ENCODE measurements around the gene SEZ6L.
A peak's percentile ranks its signal among the peaks of the same experiment; 100 is the strongest.

Gene SEZ6L

DNA sequence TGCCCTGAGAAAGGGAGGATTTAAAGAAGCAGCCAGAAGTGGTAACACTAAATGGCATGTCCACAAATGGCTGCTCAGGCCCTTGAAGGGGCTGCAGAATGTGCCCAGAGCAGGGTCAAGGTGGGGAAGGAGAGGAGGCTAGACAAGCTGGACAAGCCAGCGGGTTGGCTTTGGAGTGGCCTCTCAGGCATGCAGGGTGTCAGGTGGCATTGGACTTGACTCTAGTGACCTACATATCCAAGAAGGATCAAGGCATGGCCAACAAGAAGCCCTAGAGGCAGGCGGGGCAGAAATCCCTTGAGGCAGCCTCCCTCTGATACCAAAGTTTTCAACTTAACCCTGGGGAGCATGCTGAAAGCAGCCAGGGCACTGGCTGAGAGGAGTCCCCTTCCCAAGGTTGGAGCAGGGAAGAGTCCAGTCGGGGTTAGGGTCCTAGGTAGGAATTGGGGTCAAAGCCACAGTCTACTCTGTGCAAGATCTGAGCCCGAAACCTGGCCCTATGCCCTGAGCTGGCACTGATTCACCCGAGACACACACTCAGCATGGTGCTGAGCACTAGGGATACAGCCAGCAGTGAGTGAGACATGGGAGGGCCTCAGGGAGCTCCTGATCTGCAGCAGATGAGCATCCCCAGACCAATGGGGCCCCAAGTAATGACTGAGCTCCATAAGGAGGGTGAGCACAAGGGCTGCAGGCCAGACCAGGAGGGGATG is 164.0 kb downstream of the SEZ6L start:
- DNase-seq (ENCODE audit: low read depth in 2 of 2), result no peak

DNA sequence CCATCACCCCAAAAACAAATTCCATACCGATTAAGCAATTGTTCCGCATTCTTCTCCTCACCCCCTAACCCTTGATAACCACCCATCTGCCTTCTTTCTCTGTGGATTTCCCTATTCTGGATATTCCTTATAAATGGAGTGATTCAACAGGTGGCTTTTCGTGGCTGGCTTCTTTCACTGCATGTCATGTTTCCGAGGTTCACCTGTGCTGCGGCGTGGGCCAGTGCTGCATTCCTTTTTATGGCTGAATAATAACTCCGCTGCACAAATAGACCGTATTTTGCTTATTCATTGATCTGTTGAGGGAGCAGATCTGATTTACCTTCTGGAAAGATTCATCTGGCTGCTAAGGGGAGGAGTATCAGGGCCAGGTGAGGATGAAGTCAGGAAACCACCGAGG is 165.0 kb downstream of the SEZ6L start:
- no peak for DNase-seq (ENCODE audit: low read depth in 2 of 2)

DNA sequence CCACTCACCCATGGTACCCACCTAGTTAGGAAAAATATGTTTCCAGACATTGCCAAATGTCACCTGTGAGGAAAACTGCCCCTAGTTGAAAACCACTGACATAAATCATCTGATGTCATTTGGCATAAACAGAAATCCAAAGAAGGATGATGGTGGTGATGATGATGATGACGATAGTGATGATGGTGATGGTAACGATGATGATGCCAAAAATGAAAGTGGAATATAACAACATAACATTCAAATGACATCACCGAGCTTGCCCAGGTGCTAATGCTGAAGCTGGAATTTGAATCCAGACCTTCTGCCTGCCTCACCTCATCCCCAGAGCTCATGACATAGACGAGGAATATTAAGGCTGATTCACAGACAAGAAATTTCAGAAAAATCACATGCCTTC is 167.5 kb downstream of the SEZ6L start:
- no peak for DNase-seq (ENCODE audit: low read depth in 2 of 2)

DNA sequence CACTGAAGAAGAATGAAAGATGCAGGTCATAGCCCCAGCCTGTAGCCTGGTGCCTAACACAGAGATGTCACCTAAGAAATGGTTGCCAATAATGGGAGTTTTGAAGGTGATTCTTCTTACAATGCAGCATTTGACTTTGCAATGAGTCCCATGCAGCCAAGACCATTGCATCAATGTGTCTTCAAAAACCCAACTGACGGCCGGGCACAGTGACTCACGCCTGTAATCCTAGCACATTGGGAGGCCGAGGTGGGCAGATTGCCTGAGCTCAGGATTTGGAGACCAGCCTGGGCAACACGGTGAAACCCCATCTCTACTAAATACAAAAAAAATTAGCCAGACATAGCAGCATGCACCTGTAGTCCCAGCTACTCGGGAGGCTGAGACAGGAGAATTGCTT is 170.5 kb downstream of the SEZ6L start:
- DNase-seq (ENCODE audit: low read depth in 2 of 2), result no peak

DNA sequence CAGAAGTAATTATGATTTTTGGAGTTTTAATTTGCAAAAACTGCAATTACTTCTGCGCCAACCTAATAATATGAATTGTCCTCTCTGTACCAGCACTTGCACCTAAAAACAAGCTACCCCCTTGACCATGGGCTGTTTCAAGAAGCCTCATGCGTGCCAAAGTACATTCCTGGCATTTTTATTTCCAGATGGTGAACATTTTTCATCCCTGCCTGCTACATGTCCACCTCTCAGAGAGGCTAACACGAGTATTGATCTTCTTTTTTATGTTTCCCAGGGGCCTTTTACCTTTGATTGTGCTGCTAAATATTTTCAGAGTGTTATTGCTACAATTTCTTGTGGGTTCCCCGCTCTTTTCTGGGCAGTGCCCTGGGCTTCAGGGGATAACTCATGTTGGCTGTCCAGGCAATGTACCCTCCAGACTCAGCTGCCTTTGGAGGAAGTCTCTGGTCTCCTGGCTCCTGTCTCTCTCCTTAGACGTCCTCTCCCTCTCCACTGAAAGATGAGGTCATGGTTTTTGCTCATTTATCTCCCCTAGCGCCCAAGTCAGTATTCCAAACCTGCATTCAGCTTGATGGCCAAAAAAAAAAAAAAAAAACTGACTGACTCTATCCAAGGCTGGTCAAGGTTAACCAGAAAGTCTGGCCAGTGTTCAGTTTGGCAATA is 173.6 kb downstream of the SEZ6L start:
- DNase-seq (ENCODE audit: low read depth in 2 of 2), result no peak

DNA sequence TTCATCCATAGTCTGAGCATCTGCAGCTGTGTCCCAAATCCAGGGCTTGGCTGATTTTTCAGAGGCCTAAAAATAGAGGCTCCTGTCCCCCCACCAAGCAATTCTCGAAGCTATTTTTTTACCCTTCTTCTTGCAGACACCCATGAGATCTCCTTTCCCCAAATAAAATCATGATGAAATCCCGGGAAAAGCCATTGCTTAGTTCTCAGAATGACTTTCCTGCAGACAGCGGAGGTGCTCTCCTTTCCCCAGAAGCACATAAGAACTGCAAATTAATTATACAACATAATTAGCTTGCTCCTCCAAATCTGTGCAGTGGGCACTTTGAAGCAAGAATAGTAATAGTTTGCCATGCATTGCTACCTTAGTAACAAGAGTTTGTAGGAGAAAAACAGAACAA is 176.2 kb downstream of the SEZ6L start:
- DNase-seq (ENCODE audit: low read depth in 2 of 2), result no peak

DNA sequence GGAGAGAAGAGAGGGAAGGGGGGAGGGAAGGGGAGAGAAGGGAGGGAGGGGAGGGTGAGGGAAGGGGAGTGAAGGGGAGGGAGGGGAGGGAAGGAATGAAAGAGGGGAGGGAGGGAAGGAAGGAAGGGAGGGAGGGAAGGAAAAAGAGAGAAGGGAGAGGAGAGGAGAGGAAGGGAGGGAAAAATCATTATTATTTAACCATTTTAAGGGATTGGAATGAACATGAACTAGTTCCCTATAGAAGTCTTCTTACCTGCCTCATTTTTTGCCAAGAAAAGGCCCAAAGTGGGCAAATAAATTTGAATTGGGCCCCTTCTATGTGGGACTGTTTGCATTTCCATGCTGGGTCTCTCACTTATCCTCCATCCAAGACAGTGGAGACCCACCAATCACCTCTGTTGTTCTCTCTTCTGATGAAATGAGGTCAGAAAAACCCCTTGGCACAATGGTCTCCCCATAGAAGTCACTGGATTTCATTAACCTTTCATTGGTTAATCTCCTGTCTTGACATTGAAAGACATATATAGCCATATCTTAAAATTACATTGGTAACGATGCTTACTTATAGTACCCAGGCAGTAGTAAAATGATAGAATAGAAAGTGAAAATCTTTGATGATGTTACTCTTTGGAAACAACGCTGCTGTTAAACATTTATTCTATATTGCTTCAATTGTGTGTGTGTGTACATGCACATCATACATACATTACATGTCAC is 179.7 kb downstream of the SEZ6L start:
- no peak for DNase-seq (ENCODE audit: low read depth in 2 of 2)

DNA sequence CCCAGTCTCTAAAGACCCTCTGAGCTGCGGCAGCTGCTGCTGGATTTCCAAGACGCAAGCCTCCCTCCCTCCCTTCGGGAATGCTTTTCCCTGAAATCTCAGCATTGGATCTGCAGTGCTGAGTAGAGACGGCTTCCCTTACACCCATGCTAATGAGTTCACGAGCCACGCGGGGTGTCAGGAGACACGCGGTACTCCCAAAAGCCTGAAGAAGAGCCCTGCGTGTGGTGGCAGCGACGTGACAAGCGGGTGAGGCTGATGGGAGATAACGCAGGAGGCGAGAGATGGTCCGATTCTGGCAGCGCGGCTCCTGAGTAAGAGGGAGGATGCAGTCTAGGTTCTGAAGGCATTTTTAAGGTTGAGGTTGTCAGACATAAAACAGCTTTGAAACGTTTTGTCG is 185.4 kb downstream of the SEZ6L start:
- no peak for DNase-seq (ENCODE audit: low read depth in 2 of 2)

DNA sequence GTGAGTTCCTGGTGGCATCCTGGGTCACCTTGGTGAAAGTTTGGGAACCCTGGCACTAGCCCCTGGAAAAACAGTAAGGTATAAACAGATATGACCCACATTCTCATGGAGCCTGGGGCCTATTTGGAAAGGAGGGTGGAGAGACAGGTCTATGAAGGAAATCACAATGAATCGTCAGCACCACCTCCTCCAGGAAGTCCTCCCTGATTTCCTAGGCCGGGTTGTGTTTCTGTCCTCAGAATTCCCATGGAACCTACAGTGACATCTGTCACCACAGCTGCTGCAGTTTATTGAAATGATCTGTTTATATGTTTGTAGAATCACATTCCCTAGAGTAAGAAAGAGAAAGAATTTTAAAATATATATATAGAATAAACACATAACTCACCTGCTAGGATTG is 188.0 kb downstream of the SEZ6L start:
- no peak for DNase-seq (ENCODE audit: low read depth in 2 of 2)

DNA sequence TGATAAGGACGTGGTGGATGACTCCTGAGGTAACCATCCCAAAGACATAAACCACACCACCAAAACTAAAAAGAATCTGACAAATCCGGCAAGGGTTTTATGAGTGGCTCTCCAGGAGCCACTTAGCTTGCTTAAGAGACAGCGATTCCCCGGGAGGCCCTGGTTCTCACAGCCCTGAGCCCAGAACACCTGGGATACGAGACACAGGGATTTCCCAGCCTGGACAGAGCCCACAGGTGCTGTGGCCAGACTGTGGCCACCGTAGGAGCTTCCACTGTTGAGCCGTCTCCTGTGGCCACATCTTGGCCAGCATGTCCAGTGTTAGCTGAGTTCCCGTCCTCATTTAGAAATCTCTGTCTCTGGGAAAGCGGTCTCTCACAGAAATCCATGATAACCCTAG is 188.6 kb downstream of the SEZ6L start:
- no peak for DNase-seq (ENCODE audit: low read depth in 2 of 2)

DNA sequence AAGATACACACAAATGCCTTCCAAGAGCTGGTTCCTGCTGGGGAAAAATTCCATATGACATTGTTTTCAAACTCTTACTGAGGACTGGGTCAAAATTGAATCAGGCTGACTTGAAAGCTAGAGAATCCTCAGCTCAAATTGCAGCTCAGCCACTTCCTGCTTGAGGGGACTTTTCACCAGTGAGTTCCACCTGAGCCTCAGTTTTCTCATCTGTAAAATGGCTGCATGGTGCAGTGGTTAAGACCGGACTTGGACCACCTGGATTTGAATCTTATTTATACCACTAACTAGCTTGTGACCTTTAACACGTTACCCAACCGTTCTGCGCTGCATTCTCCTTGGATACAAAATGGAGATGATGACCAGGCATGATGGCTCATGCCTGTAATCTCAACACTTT is 189.9 kb downstream of the SEZ6L start:
- DNase-seq (ENCODE audit: low read depth in 2 of 2), result no peak

DNA sequence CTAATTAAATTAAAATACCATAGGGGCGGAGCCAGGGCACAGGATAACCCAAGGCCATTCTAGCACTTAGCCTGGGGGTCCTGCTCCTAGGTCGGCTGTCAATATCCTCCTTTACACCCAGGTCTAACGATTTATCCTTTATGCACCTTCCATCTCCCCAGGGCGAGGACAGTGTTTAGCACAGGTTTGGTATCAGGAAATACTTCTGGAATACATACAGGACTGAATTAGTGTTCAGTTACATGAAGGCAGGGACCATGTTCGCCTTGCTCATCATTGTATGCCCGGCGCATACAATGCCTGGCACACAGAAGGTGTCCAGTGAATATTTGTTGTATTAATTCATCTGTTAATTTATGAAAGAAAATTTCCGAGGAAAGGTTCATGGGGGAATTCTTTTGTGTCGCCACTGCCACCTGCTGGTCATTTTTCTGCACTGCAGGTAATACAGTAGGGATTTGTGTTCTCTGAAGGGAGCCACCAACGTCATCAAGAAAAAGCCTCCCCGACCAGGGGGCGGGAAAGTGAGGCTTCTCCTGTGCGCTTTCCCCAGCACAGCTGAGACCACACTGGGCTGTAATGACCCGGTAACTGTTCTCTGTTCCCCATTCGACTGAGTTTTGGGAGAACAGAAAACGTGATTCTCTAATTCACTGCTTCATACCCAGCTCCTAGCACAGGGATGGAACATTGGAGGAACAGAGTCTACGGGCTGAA is 191.1 kb downstream of the SEZ6L start:
- peak; percentile 20 to 34 for DNase-seq (ENCODE audit: low read depth in 2 of 2)

DNA sequence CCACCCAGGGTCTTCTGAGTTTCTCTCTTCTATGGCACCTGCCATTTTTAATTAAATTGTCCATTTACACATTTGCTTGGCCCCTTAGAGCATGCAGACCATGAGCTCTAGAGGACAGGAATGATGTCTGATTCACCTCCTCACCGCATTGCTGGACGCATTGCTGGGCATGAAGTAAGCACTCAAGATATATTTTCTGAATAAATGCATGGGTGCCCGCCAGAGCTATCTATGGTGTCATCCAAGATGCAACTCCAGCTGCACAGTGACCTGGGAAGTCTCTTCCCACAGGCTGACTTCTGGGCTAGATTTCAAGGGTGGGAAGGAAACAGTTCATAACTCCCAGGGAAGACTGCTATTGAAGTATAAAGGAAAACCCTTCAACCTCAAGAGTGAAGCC is 193.2 kb downstream of the SEZ6L start:
- no peak for DNase-seq (ENCODE audit: low read depth in 2 of 2)

DNA sequence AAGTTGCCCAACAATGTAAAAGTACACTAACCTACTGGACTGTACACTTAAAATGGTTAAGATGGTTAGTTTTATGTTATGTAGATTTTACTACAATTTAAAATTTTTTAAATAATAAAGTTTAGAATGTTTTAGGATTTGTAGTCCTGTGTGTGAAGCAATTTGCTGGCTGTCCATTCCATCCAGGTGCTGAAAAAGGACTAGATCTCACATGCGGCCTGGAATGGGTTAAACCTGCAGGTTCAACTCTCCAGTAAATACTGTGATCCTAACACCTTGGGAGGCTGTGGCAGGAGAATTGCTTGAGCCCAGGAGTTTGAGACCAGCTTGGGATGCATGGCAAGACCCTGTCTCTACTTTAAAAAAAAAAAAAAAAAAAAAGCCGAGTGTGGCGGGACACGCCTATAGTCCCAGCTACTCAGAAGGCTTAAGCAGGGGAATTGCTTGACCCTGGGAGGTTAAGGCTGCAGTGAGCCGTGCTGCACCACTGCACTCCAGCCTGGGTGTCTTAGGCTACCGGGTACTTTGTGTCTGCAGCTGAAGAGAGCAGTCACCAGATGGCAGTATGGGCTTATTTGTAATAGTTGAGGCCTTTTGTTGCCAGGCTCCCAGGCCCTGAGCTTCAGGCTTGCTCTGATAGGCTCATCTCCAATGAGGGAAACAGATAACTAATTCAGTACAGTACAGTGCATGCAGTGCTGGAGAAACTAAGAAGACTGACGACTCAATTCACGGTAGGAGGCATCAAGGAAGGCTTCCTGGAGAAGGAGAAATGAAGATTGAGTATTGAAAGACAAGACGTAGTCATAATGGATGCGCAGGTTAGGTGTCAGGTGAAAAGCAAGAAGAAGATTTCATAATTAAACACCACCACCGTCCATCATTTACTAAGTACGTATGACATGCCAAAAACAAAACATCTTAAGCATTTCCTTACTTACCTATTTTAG is 195.1 kb downstream of the SEZ6L start:
- peak; percentile 21 to 27 for DNase-seq (ENCODE audit: low read depth in 2 of 2)

DNA sequence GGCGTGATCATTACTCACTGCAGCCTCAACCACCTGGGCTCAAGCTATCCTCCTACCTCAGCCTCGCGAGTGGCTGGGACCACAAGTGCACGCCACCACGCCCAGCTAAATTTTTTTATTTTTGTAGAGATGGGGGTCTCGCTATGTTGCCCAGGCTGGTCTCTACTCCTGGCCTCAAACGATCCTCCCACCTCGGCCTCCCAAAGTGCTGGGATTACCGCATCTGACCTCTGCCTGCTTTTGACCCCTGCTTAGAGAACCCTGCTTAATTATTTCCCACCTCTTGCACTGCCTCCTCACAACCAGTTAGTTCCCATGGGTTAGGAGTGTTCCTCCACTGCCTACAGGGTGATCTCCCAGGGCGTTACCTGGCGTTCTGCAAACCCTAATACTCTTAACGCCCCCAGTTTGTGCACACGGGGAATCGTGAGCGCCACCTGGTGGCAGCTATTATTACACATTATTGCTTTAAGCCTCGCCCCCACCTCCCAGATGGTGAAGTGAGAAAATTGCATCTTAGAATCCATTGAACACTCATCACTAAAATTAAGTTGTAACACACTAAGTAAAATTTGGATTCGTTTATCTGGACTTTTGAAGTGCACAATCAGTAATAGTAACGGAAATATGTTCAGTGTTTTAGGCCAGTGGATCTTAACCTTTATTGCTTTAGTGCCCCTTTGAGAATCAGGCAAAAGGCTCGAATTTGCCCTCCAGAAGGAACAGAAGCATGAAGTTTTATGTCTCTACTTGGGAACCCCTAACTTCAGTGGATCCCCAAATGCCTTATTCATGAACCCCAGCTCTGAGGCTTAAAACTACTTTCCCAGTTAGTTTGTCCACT is 198.4 kb downstream of the SEZ6L start:
- DNase-seq (ENCODE audit: low read depth in 2 of 2), result peak; percentile 24 to 27

DNA sequence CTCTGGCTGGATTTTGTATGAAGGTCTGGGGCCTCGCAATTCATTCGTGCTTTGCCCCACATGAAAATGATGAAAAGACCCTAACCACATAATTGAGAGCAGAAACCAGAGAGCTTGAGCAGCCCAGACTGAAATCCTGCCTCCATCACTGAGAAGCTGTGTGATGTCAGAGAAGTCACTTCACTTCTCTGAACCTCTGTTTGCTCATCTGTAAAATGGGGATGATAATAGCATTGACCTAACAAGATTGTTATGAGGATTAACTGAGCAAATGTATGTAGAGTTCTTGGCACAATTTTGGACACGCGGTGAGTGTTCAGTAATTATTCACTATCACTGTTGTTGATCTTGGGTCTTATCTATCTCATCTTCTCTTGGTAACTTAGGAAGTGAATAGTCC is 203.6 kb downstream of the SEZ6L start:
- DNase-seq (ENCODE audit: low read depth in 2 of 2), result no peak

DNA sequence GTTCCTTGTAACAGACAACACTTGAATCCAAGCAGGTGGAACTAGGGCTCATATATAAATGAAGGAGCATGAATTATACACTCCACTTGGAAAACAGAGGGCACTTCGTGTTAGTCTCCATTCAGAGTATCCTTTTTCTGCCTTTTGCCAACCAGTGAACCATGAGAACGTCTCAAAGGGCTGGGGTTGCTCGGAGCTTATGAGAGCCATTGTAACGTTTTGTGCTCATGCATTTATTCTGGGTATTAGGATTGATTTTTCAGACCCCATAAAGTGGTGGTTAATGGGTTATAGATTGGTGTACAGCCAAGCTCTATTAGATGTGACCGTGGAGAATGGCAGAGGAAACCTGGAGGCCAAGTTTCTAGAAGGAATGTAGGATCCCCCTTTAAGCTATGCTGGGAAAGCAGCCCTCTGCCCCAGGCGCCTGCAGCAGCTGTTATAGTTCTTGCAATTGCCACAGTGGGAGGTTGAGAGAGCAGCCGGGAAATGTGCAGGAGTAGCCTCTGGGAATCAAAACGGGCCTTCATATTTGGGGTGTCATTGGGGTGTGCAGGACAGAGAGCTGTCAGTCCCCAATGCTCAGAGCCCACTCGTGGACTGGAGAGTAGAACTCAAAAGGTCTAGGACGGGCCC is 205.2 kb downstream of the SEZ6L start:
- DNase-seq (ENCODE audit: low read depth in 2 of 2), result no peak

DNA sequence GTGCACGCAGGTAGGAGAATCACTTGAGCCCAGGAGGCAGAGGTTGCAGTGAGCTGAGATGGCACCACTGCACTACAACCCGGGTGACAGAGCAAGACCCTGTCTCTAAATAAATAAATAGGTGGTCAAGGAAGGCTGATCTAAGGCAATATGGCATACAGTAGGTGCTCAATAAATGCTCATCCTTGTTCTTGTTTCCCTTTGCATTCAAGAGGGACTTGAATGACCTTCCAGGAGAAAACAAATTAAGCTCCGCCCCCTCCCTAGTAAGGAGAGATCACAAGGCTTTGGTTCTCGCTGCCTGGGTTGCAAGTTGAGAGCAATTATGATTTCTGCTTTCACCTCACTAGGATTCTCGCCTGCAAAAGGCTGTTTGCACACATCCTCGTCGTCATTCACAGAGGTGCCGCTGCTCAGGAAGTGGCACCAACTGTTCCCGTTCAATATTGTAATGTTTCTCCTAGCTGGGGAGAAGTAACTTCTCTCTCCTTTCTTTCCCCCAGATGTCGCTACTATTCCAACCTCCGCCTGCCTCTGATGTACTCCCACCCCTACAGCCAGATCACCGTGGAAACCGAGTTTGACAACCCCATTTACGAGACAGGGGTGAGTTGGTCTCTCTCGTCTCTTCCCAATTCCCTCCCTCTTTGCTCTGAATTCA is 208.0 kb downstream of the SEZ6L start:
- no peak for DNase-seq (ENCODE audit: low read depth in 2 of 2)

DNA sequence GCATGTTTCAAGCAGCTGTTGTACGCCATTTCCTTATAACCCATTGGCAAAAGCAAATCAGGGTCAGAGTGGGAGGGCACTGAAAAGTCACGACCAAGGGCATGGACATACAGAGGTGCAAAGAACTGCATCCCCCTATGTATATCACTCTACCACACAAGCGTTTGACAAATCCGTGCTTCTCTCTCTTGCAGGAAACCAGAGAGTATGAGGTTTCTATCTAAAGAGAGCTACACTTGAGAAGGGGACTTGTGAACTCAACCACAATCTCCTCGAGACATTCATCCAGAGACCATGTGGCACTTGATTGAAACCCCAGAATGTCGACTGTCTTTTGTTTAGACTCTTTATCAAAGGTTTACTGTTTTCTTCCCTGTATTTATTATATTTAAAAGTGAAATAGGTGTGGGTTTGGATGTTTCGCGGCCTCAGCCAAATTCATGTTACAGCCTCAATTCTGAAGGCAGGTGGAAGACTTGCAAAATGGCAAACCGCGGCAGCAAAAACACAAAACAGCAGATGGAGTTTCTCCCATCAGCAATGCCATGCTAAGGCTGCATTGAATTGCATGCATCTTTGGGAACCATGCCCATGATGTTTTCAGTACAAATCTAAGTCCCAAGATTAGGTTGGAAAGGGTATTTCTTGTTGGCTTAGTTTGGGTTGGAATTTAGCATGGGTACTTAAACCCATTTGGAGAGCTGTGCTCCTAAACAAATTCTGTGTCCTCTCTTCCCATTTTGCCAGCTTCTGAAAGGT is 211.0 kb downstream of the SEZ6L start:
- no peak for DNase-seq (ENCODE audit: low read depth in 2 of 2)

Measured in stimulated activated CD8-positive, alpha-beta memory T cell treated with anti-CD3 and anti-CD28 coated beads, Interleukin-15, amount 100 ng/mL, for 48 hours (primary cell).